GM20000 (cell line): ENCODE measurements around the gene FGFR2.

Source experiments
- DNase-seq: peaks from one replicate; pipeline ENCODE4 v3.0.0; 2012; ENCODE audit warnings: low spot score
- TF ChIP-seq, protein P1 (sequence below): IDR thresholded peaks from 2 replicates; pipeline ENCODE4 v1.5.1; 2012; ENCODE audit warnings: mild to moderate bottlenecking, control low read depth; ENCODE audit errors: extremely low read depth, missing control alignments

FGFR2 gene

DNA sequence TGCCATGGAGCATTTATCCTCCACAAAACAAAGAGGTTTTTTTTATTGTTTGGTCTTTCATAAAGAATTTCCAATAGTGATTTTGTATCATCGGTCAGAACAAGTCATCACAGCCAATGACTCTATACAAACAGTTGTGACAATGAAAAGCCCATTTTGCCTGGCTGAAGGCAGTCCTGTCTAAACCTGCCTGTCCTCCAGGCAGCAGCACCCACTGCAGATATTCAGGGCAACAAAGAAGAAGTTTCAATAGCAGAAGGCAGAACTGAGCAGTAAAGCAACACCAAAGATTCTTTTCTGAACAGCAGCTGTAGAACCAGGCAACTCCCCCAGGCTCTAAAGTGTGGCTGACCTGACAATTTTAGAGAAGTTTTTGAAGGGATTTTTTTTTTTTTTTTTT, 169.4 kb downstream of the FGFR2 start:
- DNase-seq: no peak
- TF ChIP-seq, protein P1, sequence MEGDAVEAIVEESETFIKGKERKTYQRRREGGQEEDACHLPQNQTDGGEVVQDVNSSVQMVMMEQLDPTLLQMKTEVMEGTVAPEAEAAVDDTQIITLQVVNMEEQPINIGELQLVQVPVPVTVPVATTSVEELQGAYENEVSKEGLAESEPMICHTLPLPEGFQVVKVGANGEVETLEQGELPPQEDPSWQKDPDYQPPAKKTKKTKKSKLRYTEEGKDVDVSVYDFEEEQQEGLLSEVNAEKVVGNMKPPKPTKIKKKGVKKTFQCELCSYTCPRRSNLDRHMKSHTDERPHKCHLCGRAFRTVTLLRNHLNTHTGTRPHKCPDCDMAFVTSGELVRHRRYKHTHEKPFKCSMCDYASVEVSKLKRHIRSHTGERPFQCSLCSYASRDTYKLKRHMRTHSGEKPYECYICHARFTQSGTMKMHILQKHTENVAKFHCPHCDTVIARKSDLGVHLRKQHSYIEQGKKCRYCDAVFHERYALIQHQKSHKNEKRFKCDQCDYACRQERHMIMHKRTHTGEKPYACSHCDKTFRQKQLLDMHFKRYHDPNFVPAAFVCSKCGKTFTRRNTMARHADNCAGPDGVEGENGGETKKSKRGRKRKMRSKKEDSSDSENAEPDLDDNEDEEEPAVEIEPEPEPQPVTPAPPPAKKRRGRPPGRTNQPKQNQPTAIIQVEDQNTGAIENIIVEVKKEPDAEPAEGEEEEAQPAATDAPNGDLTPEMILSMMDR: no peak
